ENCODE results near the gene AMH. TPM values are rescaled to one million over a fixed set of nuclear protein-coding genes. Genes with fewer than 3 reads are reported as not detected.

Gene AMH
- total RNA-seq, 2 experiments from 2014 or later = 2.6 to 4.0 TPM

DNA sequence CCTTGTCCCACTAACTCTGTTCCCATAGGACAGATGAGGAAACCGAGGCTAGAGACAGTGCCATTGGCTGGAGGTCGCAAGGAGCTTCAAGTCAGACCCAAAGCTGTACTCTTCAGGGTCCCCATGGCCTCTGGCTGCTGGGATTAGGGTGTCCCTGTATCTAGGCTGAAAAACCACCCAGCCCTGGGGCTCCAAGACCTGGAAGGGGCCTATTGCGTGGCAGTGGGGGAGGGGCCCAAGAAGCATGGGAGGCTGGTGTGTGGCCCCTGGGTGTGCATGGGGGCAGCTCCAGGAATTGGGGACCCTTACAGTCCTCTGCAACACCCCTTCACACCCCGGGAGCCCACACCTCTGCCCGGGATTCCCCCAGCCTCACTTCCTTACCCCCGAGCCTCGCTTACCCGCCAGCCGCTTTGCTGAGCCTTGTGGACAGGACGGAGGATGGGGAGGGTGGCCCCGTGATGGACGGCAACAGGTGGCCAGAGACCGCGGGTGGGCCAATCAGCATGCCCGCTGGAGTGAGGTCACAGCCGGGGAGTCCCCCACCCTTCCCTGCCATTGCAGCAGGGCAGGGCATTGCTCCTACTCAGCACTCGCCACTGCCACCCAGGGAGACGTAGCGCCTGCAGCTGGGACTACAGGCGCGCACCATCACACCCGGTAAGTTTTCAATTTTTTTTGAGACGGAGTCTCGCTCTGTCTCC is 7.0 kb downstream of the AMH start, which contains the start of gene JSRP1:
JSRP1 (minus strand) TSS at position 436 of the 704 bp plus-strand sequence. CDS start 1,103 bp downstream, outside the sequence.
- CTCF ChIA-PET = no interaction called here
- Mint-ChIP-seq H3K4me3 (peak within 1 kb of the TSS; percentile 42), H3K27ac (peak within 1 kb of the TSS; percentile 93)

DNA sequence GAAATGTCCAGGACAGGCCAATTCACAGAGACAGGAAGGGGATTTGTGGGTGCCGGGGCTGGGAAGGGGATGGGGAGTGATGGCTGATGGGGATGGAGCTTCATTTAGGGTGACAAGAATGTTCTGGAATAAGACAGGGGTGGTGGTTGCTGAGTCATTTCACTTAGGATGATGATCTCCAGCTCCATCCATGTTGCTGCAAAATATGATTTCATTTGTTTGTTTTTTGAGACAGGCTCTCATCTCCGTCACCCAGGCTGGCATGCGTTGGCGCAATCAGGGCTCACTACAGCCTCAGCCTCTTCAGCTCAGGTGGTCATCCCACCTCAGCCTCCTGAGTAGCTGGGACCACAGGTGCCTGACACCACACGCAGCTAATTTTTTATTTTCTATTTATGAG is 10.2 kb downstream of the AMH start:
- Mint-ChIP-seq H3K4me3 (no peak overlapping the region), H3K4me1 (ENCODE audit: low read depth) (peaks cover 26% of the 10 kb centered on the region), H3K36me3 (ENCODE audit: low read depth) (no peaks in the 10 kb centered on the region), H3K27ac (peak overlapping the region; percentile 8), H3K9me3 (no peaks in the 10 kb centered on the region), H3K27me3 (ENCODE audit: low read depth) (no peaks in the 10 kb centered on the region)
- intact Hi-C loops (cut with micrococcal nuclease) = no loop called here
- CTCF ChIA-PET = interaction anchor here (0.6 to 3.4 kb wide), 7 partner anchors 15 to 178 kb away, joined by 3 to 16 read pairs (median 3); no protein-coding TSS in a partner anchor
- no peak for DNase-seq

More for the DNA sequence above, 7.0 kb downstream of the AMH start, which contains the start of gene JSRP1:
- intact Hi-C loops (cut with micrococcal nuclease) = no loop called here
- Mint-ChIP-seq H3K9me3 (no peaks in the 10 kb centered on the region), H3K27me3 (ENCODE audit: low read depth) (peaks cover 12% of the 10 kb centered on the region), H3K4me1 (ENCODE audit: low read depth) (peaks cover 39% of the 10 kb centered on the region), H3K36me3 (ENCODE audit: low read depth) (no peaks in the 10 kb centered on the region)
- DNase-seq = no peak

DNA sequence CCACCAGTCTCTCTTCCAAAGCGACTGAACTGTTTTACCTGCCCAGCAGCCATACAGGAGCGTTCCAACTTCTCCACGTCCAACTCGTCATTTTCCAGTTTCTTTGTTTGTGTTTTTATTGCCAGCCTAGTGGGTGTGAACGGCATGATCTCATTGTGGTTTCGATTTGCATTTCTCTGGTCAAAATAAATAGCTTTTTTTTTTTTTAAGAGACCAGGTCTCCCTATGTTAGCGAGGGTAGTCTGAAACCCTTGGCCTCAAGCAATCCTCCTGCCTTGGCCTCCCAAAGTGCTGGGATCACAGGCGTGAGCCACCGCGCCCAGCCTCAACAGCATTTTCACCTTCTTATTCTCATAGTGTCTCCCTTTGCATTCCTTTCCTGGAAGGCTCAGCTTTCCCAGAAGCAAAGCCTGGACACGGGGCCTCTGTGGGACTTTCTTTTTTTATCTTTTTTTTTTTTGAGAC is 11.2 kb downstream of the AMH start:
- no peak overlapping the region for H3K4me3 Mint-ChIP-seq

DNA sequence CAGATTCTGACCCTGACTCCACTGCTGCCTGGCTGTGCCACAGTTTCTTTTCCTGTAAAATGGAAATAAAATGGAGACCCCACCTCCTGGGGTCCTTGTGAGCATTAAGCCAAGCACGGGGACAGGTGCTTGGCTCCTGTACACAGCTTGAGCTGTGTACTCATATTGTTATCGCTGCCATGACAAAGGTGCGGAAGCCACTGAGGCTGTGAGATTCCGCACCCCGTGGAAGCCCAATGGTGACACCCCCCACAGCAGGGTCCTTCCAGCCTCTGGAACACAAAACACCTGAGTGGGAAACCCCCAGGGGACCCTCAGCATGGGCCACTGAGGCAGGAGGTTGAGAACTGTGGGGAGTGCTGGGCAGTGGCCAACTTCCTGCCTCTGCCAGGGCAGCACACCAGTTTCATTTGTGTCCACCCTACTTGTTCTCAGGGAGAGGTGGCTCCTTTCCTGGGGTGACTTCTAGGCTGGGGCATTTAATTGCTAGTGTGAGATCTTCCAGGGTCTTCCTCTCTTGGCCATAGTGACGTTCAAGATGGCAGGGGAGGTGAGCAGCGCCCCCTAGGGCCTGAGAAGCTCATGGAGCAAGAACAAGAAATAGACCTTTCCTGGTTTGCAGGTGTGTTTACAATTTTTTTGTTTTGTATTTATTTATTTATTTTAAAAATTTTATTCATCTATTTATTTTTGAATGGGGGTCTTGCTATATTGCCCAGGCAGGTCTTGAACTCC is 12.5 kb downstream of the AMH start:
- Mint-ChIP-seq H3K4me1 (ENCODE audit: low read depth) (peaks cover 29% of the 10 kb centered on the region), H3K9me3 (no peaks in the 10 kb centered on the region), H3K27ac (no peak overlapping the region), H3K4me3 (no peak overlapping the region), H3K27me3 (ENCODE audit: low read depth) (no peaks in the 10 kb centered on the region), H3K36me3 (ENCODE audit: low read depth) (no peaks in the 10 kb centered on the region)
- intact Hi-C loops (cut with micrococcal nuclease) = loop anchor here (1.0 kb wide), 1 partner anchor 105 kb away; no protein-coding TSS in a partner anchor
- peak; percentile 78 for DNase-seq
- CTCF ChIA-PET = interaction anchor here (0.6 to 1.6 kb wide), 8 partner anchors 8 to 601 kb away, joined by 3 to 7 read pairs (median 3); no protein-coding TSS in a partner anchor

More for the DNA sequence above, 11.2 kb downstream of the AMH start:
- DNase-seq = no peak
- Mint-ChIP-seq H3K4me1 (ENCODE audit: low read depth) (peaks cover 26% of the 10 kb centered on the region), H3K27ac (no peak overlapping the region), H3K9me3 (no peaks in the 10 kb centered on the region), H3K36me3 (ENCODE audit: low read depth) (no peaks in the 10 kb centered on the region), H3K27me3 (ENCODE audit: low read depth) (no peaks in the 10 kb centered on the region)
- CTCF ChIA-PET = interaction anchor here (0.6 to 3.4 kb wide), 4 partner anchors 14 to 29 kb away, joined by 3 to 16 read pairs (median 9); no protein-coding TSS in a partner anchor
- intact Hi-C loops (cut with micrococcal nuclease) = no loop called here

DNA sequence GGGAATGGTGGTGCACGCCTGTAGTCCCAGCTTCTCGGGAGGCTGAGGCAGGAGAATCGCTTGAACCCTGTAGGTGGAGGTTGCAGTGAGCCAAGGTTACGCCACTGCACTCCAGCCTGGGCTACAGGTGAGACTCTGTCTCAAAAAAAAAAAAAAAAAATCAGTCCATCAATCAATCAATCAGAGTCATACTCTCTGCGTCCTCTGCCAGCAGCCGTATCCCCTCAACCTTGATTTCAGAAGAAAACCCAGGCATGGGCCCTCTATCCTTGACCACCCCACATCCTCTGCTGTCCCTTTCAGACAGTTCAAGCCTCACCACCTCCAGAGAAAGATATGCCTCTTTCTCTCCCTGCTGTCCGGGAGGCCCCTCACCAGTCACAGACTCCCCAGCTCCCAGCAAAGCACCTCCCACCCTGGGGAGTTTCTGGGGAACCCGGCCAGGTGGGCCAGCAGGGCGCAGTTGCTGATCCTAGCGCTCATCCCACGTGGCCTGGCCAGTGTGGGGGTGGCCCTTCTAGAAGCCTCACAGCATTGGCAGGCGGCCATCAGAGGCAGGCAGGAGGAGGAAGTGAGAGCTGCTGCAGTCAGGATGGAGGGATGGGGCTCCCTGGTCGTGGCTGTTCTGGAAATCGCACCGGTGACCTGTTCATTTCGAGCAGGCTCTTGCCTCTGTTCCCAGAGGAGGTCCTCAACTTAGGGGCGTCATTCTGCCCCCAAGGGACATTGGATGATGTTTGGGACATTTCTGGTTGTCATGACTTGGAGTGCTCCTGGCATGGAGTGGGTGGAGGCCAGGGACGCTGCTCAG is 17.3 kb downstream of the AMH start:
- CTCF ChIA-PET = no interaction called here
- DNase-seq = peak; percentile 72

DNA sequence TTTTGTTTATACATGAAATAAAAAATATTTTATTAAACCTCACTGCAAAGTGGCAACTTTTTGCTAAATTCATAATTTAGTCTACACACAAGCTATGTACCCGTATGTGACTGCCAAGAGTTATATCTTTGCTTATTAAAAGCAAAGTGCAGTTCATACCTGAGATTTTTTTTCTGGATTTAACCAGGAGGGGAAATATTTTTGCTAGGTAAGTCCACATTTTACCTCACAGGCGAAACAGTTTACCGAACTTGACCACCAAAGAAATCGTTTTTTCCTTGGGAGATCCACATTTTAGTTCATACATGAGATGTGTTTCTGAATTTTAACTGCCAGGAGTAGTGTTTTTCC is 19.3 kb downstream of the AMH start:
- Mint-ChIP-seq H3K4me3 (peak overlapping the region; percentile 89), H3K27ac (peak overlapping the region; percentile 92), H3K36me3 (ENCODE audit: low read depth) (peaks cover 27% of the 10 kb centered on the region), H3K27me3 (ENCODE audit: low read depth) (no peaks in the 10 kb centered on the region), H3K4me1 (ENCODE audit: low read depth) (peaks cover 34% of the 10 kb centered on the region), H3K9me3 (no peaks in the 10 kb centered on the region)
- intact Hi-C loops (cut with micrococcal nuclease) = no loop called here
- CTCF ChIA-PET = no interaction called here
- no peak for DNase-seq

More for the DNA sequence above, 17.3 kb downstream of the AMH start:
- intact Hi-C loops (cut with micrococcal nuclease) = no loop called here
- Mint-ChIP-seq H3K27me3 (ENCODE audit: low read depth) (no peaks in the 10 kb centered on the region), H3K36me3 (ENCODE audit: low read depth) (peaks cover 15% of the 10 kb centered on the region), H3K9me3 (no peaks in the 10 kb centered on the region), H3K27ac (peak overlapping the region; percentile 16), H3K4me3 (peak overlapping the region; percentile 8), H3K4me1 (ENCODE audit: low read depth) (peaks cover 20% of the 10 kb centered on the region)

DNA sequence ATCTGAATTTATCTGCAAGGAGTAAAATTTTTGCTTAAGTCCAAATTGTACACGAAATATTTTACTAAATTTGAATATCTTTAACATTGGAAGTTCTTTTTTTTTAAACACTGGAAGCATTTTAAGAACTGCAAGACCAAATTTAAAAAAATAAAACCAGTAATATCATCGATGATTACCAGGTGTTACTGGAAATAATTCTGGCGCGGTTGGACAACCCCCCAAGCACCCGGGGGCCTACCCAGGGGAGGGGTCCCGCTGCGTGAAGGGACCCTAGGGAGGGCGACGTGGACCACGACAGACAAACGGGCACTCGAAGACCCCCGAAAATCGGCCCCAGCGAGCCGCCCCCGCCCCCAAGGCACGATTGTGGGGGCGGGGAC is 19.7 kb downstream of the AMH start:
- intact Hi-C loops (cut with micrococcal nuclease) = loop anchor here (1.0 kb wide), 6 partner anchors 11 to 218 kb away; partner anchors contain the start of genes AP3D1, IZUMO4, LSM7 and MKNK2
- H3K36me3 Mint-ChIP-seq (ENCODE audit: low read depth) = peaks cover 31% of the 10 kb centered on the region
- H3K9me3 Mint-ChIP-seq = no peaks in the 10 kb centered on the region
- H3K27ac Mint-ChIP-seq = peak overlapping the region; percentile 92
- H3K4me3 Mint-ChIP-seq = peak overlapping the region; percentile 89
- peaks cover 38% of the 10 kb centered on the region for H3K4me1 Mint-ChIP-seq (ENCODE audit: low read depth)
- no peaks in the 10 kb centered on the region for H3K27me3 Mint-ChIP-seq (ENCODE audit: low read depth)
- no peak for DNase-seq
- CTCF ChIA-PET = no interaction called here

DNA sequence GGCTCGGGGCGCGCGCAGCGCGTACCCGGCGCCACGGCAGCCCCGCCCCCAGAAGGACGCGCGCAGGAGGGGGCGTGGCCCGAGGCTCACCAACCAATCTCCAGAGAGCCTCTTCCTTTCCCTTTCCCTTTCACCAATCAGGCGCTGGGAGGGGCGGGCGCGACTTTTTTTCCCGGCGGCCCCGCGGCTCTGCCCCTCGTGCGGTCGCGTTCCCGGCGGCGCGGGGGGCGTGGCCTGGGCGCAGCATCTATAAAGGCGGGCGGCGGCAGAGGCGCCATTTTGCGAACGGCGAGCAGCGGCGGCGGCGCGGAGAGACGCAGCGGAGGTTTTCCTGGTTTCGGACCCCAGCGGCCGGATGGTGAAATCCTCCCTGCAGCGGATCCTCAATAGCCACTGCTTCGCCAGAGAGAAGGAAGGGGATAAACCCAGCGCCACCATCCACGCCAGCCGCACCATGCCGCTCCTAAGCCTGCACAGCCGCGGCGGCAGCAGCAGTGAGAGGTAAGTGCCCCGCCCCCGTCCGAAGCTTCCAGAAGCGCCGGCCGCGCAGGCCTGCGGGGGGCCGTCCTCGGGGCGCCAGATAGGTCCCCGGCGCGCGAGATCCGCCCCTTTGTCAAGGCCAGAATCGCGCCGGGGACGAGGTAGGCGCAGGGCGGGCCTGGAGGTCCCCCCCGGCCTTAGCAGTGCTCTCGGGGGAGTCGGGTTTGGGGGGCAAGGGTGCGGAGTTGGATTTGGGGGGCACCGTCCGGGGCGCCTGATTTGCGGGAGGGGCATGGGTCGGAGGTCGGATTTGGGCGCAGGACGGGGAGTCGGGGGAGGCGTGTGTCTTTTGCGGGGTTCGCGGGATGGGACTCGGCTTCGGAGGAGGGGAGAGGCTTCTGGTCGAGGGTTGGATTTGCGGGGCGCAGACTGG is 20.4 kb downstream of the AMH start:
- H3K27ac Mint-ChIP-seq = peak overlapping the region; percentile 92
- peaks cover 44% of the 10 kb centered on the region for H3K4me1 Mint-ChIP-seq (ENCODE audit: low read depth)
- peak overlapping the region; percentile 89 for H3K4me3 Mint-ChIP-seq
- peak; percentile 99 for DNase-seq
- no peaks in the 10 kb centered on the region for H3K9me3 Mint-ChIP-seq
- intact Hi-C loops (cut with micrococcal nuclease) = loop anchor here (1.0 kb wide), 6 partner anchors 11 to 218 kb away; partner anchors contain the start of genes AP3D1, IZUMO4, LSM7 and MKNK2
- peaks cover 37% of the 10 kb centered on the region for H3K36me3 Mint-ChIP-seq (ENCODE audit: low read depth)
- H3K27me3 Mint-ChIP-seq (ENCODE audit: low read depth) = no peaks in the 10 kb centered on the region
- CTCF ChIA-PET = interaction anchor here (0.9 kb wide), 1 partner anchor 113 kb away, joined by 3 read pairs; no protein-coding TSS in a partner anchor

DNA sequence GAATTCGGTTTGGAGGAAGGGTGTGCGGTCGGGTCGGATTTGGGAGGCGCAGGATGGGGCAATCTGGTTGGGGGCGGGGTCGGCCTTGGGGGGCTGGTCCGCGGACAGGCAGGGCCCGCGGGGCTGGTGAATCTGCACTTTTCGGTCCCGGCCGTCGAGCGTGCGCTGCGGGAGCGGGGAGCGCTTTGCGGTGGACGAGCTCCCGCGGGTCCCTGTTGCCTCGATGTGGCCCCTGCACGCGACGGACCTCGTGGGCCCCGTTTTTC is 21.0 kb downstream of the AMH start:
- peak overlapping the region; percentile 92 for H3K27ac Mint-ChIP-seq
- intact Hi-C loops (cut with micrococcal nuclease) = no loop called here
- DNase-seq = no peak
- peaks cover 48% of the 10 kb centered on the region for H3K4me1 Mint-ChIP-seq (ENCODE audit: low read depth)
- H3K4me3 Mint-ChIP-seq = peak overlapping the region; percentile 89
- CTCF ChIA-PET = interaction anchor here (0.9 kb wide), 1 partner anchor 114 kb away, joined by 3 read pairs; no protein-coding TSS in a partner anchor
- no peaks in the 10 kb centered on the region for H3K9me3 Mint-ChIP-seq
- H3K27me3 Mint-ChIP-seq (ENCODE audit: low read depth) = no peaks in the 10 kb centered on the region
- H3K36me3 Mint-ChIP-seq (ENCODE audit: low read depth) = peaks cover 40% of the 10 kb centered on the region

DNA sequence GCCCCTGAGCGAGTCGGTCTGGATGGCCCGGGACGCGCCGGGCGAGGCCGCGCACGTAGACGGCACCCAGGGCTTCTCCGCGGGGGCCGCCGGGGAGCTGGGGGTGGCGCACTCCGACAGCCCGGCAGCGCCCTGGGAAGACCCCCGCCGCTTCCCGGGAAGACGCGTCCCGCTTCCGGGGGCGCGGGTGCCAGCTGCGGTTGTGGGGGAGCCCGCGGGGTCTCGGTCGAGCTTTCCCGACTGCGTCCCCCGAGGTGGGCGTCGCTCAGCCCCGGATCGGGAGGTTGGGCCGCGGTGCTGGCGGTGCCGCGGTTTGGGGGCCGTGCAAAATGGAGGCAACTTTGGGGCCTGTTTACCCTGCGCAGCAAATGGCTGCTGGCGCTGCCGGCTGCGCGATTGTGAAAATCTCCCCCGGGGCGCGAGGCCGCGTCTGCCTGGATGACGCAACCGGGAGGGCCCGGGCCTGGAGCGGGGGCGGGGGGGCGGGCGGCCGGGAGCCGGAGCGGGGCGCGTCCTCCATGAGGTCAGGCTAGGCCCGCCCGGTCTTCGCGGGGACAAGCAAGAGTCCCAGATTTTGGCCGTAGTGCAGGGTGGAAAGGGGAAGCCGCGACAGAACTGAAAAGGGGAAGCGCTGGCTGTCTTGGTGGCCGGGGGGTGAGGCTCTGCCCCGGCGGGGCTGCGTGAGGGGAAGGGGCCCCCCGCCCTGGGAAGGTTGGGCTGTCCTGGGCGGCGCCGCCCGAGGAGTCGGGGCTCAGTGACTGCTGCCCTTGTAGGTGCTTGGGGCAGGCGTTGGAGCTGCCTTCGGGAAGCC is 21.5 kb downstream of the AMH start:
- CTCF ChIA-PET = interaction anchor here (1.2 kb wide), 1 partner anchor 17 kb away, joined by 3 read pairs; no protein-coding TSS in a partner anchor
- H3K27me3 Mint-ChIP-seq (ENCODE audit: low read depth) = no peaks in the 10 kb centered on the region
- DNase-seq = peak; percentile 83
- H3K36me3 Mint-ChIP-seq (ENCODE audit: low read depth) = peaks cover 40% of the 10 kb centered on the region
- intact Hi-C loops (cut with micrococcal nuclease) = no loop called here
- H3K27ac Mint-ChIP-seq = peak overlapping the region; percentile 92
- H3K9me3 Mint-ChIP-seq = no peaks in the 10 kb centered on the region
- peak overlapping the region; percentile 89 for H3K4me3 Mint-ChIP-seq
- peaks cover 49% of the 10 kb centered on the region for H3K4me1 Mint-ChIP-seq (ENCODE audit: low read depth)
